Spleen (tissue), 7 donors: ENCODE data around the gene ARMC12.

Experiments
- CTCF ChIP-seq, 11 experiments: fragments of 200-600 bp in 7 of 11; fragments of 450-650 bp in 4 of 11; sonication (generic) in 4 of 11; IDR thresholded peaks in 8 of 11; conservative IDR thresholded peaks in 3 of 11; 1 replicate in 7 of 11; 2 replicates in 4 of 11; pipeline versions ENCODE4 v1.4.0 to v1.8.0; 2016 to 2021; ENCODE audit warnings: antibody characterized with exemption in 11 of 11, inconsistent platforms in 4 of 11, mild to moderate bottlenecking in 1 of 11
- POLR2A ChIP-seq, 3 donors: fragments of 450-650 bp; IDR thresholded peaks; one replicate each; pipeline ENCODE4 v1.5.1; 2017; ENCODE audit warnings: antibody characterized with exemption in 3 of 3, mild to moderate bottlenecking in 1 of 3
- donor health status: DM: no; HTN: no; CAD: no; lungs with moderate emphysema.
- donor health status: DM: no; HTN: no; CAD: no.
- donor health status: DM: no; HTN: no; CAD: no.

GRCh38 chr6:35703554-35703953 lies 33.3 kb upstream of the ARMC12 start:
- TF ChIP-seq POLR2A (IDR thresholded peaks at IDR 0.05) (no peak), CTCF (IDR thresholded peaks at IDR 0.05 in 8 of 11, conservative IDR thresholded peaks at IDR 0.05 in 3 of 11) (no peak)
